ENCODE results near the gene AKR1B1. TPM values are rescaled to one million over a fixed set of nuclear protein-coding genes. Genes with fewer than 3 reads are reported as not detected.

Gene AKR1B1
- total and polyA plus RNA-seq, 2 donors (not counting 1 experiment from before 2014, with no cell fraction given), result 170 to 213 TPM

DNA sequence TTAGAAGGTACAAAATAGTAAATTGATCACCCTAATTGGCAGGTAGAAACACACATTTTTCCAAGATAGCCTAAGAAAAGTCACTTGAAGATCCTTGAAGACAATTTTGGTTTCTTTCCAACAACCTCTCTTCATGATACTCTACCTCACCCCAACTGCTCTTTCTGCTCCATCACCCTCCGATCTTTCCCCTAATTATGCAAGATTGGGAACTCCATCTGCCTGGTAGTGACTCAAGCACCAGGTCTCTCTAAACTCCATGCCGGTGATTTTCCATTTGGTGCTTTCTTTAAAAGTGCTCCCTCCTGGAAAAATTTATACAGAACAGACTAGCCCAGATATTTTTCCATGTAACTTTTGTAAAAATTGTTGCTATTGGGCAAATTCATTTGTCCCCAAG, 1.1 kb upstream of the AKR1B1 start:
- Histone ChIP-seq H3K4me2 (ENCODE audit: extremely low read depth, insufficient read depth, low read length) (no peak overlapping the region), H2AFZ (ENCODE audit: low read length) (no peak overlapping the region)

DNA sequence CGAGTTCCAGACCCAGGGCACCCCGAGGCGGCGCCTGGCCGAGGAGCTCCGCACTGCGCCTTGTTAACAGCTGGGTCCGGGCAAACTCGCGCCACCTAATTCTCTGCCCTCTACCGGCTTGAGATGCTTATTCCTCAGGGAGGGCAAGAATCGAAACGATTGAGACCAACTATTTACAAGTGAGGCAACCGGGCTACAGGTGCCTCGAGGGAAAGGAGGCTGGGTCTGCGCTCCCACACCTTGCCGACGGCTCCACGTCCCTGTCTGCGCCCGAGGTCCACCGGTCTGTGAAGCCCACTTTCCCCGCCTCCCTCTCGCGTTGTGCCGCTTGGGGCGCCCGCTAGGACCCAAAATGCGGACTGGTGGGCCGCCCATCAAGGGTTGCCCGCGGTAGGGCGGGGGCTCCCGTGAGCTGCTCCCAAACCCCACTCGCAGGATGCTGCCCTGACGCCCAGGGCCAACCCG, 527 bp downstream of the AKR1B1 start:
- Histone ChIP-seq H3K9me3 (ENCODE audit: control insufficient read depth, insufficient read depth, low read depth, low read length) (no peaks in the 10 kb centered on the region), H3K4me2 (ENCODE audit: extremely low read depth, insufficient read depth, low read length) (peak overlapping the region; percentile 87), H3K36me3 (ENCODE audit: control insufficient read depth, insufficient read depth, low read length) (no peaks in the 10 kb centered on the region), H3K27me3 (ENCODE audit: control insufficient read depth, insufficient read depth, low read length) (no peaks in the 10 kb centered on the region), H4K20me1 (ENCODE audit: control insufficient read depth, extremely low read depth, insufficient read depth, low read length) (no peaks in the 10 kb centered on the region), H3K9ac (ENCODE audit: insufficient read depth, low read length) (peak overlapping the region; percentile 78), H3K4me1 (ENCODE audit: control insufficient read depth, extremely low read depth, insufficient read depth, low read length) (peaks cover 18% of the 10 kb centered on the region), H3K27ac (ENCODE audit: insufficient read depth, low read length) (peak overlapping the region; percentile 72), H2AFZ (ENCODE audit: low read length) (peak overlapping the region; percentile 82), H3K4me3 (replicated peaks in 1 of 4; ENCODE audit: control extremely low read depth in 1 of 4, insufficient read depth in 1 of 4, low read depth in 3 of 4, low read length in 4 of 4) (peak overlapping the region; percentile 74 to 83 (median 78)), H3K79me2 (ENCODE audit: control insufficient read depth, insufficient read depth, low read length) (peaks cover 6% of the 10 kb centered on the region)
- peak; percentile 41 to 46 for DNase-seq (ENCODE audit: low read depth in 2 of 2)
- TF ChIP-seq EZH2 (IDR thresholded peaks at IDR 0.05; ENCODE audit: low read length, missing control alignments) (no peak), CTCF (conservative IDR thresholded peaks at IDR 0.05 in 1 of 2, IDR thresholded peaks at IDR 0.05 in 1 of 2; ENCODE audit: low read depth in 1 of 2, low read length in 2 of 2) (peak in 1 of 2 donors; percentile 39)

More for the DNA sequence above, 1.1 kb upstream of the AKR1B1 start:
- peak in 1 of 2 donors; percentile 33 for DNase-seq (ENCODE audit: low read depth in 2 of 2)
- Histone ChIP-seq H3K4me1 (ENCODE audit: control insufficient read depth, extremely low read depth, insufficient read depth, low read length) (peaks cover 12% of the 10 kb centered on the region), H3K4me3 (replicated peaks in 1 of 4; ENCODE audit: control extremely low read depth in 1 of 4, insufficient read depth in 1 of 4, low read depth in 3 of 4, low read length in 4 of 4) (no peak overlapping the region), H3K36me3 (ENCODE audit: control insufficient read depth, insufficient read depth, low read length) (no peaks in the 10 kb centered on the region), H3K27me3 (ENCODE audit: control insufficient read depth, insufficient read depth, low read length) (no peaks in the 10 kb centered on the region), H3K79me2 (ENCODE audit: control insufficient read depth, insufficient read depth, low read length) (peaks cover 6% of the 10 kb centered on the region), H3K9ac (ENCODE audit: insufficient read depth, low read length) (no peak overlapping the region), H4K20me1 (ENCODE audit: control insufficient read depth, extremely low read depth, insufficient read depth, low read length) (no peaks in the 10 kb centered on the region), H3K9me3 (ENCODE audit: control insufficient read depth, insufficient read depth, low read depth, low read length) (no peaks in the 10 kb centered on the region), H3K27ac (ENCODE audit: insufficient read depth, low read length) (no peak overlapping the region)
- no peak for TF ChIP-seq EZH2 (IDR thresholded peaks at IDR 0.05; ENCODE audit: low read length, missing control alignments)

- peak overlapping the region in 2 of 4 experiments; percentile 80 to 83 for H3K4me3 ChIP-seq (replicated peaks in 1 of 4; ENCODE audit: control extremely low read depth in 1 of 4, insufficient read depth in 1 of 4, low read depth in 3 of 4, low read length in 4 of 4)
- H4K20me1 ChIP-seq (ENCODE audit: control insufficient read depth, extremely low read depth, insufficient read depth, low read length), result no peaks in the 10 kb centered on the region
- DNase-seq (ENCODE audit: low read depth in 2 of 2), result peak in 1 of 2 donors; percentile 70
- TF ChIP-seq EZH2 (IDR thresholded peaks at IDR 0.05; ENCODE audit: low read length, missing control alignments), result no peak
- TF ChIP-seq CTCF (conservative IDR thresholded peaks at IDR 0.05 in 1 of 2, IDR thresholded peaks at IDR 0.05 in 1 of 2; ENCODE audit: low read depth in 1 of 2, low read length in 2 of 2), result no peak
- H3K79me2 ChIP-seq (ENCODE audit: control insufficient read depth, insufficient read depth, low read length), result peaks cover 9% of the 10 kb centered on the region
- H3K36me3 ChIP-seq (ENCODE audit: control insufficient read depth, insufficient read depth, low read length), result no peaks in the 10 kb centered on the region
- H3K27me3 ChIP-seq (ENCODE audit: control insufficient read depth, insufficient read depth, low read length), result no peaks in the 10 kb centered on the region
- H3K9me3 ChIP-seq (ENCODE audit: control insufficient read depth, insufficient read depth, low read depth, low read length), result no peaks in the 10 kb centered on the region
- H3K4me1 ChIP-seq (ENCODE audit: control insufficient read depth, extremely low read depth, insufficient read depth, low read length), result peaks cover 24% of the 10 kb centered on the region
- H3K27ac ChIP-seq (ENCODE audit: insufficient read depth, low read length), result no peak overlapping the region
- H2AFZ ChIP-seq (ENCODE audit: low read length), result no peak overlapping the region
- no peak overlapping the region for H3K9ac ChIP-seq (ENCODE audit: insufficient read depth, low read length)
- peak overlapping the region; percentile 87 for H3K4me2 ChIP-seq (ENCODE audit: extremely low read depth, insufficient read depth, low read length)
These were observed 1.7 kb downstream of the AKR1B1 start for GRCh38 chr7:134457210-134457609.
